ACHN (cell line): ENCODE results near the gene CAPZB.

ENCODE experiments used
- DNase-seq: peaks from one replicate; pipeline ENCODE4 v3.0.0-alpha.2; 2015
- in situ Hi-C: cut with HindIII; loops from 2 replicates; pipeline ENCODE4 v1.10.0; 2017; ENCODE audit warnings: low sequenced_read_pairs, low pct_ligation_motif_present, low pct_unique_long_range_greater_than_20kb

CAPZB gene

GRCh38 chr1:19402031-19402813, 83.1 kb downstream of the CAPZB start:
- DNase-seq, result no peak
- in situ Hi-C loops, result no loop called here

GRCh38 chr1:19401535-19401889, 83.8 kb downstream of the CAPZB start:
- DNase-seq, result no peak
- in situ Hi-C loops, result no loop called here

- DNase-seq, result no peak
- in situ Hi-C loops, result no loop called here
These were observed 84.3 kb downstream of the CAPZB start for GRCh38 chr1:19400875-19401534.

GRCh38 chr1:19400192-19400611, 85.1 kb downstream of the CAPZB start:
- in situ Hi-C loops, result no loop called here
- no peak for DNase-seq

- in situ Hi-C loops, result no loop called here
- DNase-seq, result peak; percentile 33
These were observed 87.0 kb downstream of the CAPZB start for GRCh38 chr1:19398309-19398760.

- no peak for DNase-seq
- in situ Hi-C loops, result no loop called here
These were observed 88.0 kb downstream of the CAPZB start for GRCh38 chr1:19397217-19397945.

- in situ Hi-C loops, result no loop called here
- DNase-seq, result no peak
These were observed 89.1 kb downstream of the CAPZB start for GRCh38 chr1:19396280-19396679.

GRCh38 chr1:19395678-19396192, 89.6 kb downstream of the CAPZB start:
- DNase-seq, result no peak
- in situ Hi-C loops, result no loop called here

- no peak for DNase-seq
- in situ Hi-C loops, result no loop called here
These were observed 92.3 kb downstream of the CAPZB start for GRCh38 chr1:19393046-19393445.

GRCh38 chr1:19392221-19392620, 93.1 kb downstream of the CAPZB start:
- in situ Hi-C loops, result no loop called here
- DNase-seq, result no peak

- in situ Hi-C loops, result no loop called here
- no peak for DNase-seq
These were observed 93.8 kb downstream of the CAPZB start for GRCh38 chr1:19391596-19391981.

- DNase-seq, result peak; percentile 40
- in situ Hi-C loops, result no loop called here
These were observed 94.3 kb downstream of the CAPZB start for GRCh38 chr1:19390901-19391595.

- no peak for DNase-seq
- in situ Hi-C loops, result no loop called here
These were observed 95.0 kb downstream of the CAPZB start for GRCh38 chr1:19390166-19390850.

GRCh38 chr1:19388980-19389379, 96.4 kb downstream of the CAPZB start:
- DNase-seq, result no peak
- in situ Hi-C loops, result no loop called here

- no peak for DNase-seq
- in situ Hi-C loops, result no loop called here
These were observed 98.3 kb downstream of the CAPZB start for GRCh38 chr1:19387045-19387467.

GRCh38 chr1:19385869-19386591, 99.3 kb downstream of the CAPZB start:
- DNase-seq, result no peak
- in situ Hi-C loops, result no loop called here

GRCh38 chr1:19385221-19385620, 100.1 kb downstream of the CAPZB start:
- no peak for DNase-seq
- in situ Hi-C loops, result no loop called here

- DNase-seq, result no peak
- in situ Hi-C loops, result no loop called here
These were observed 100.6 kb downstream of the CAPZB start for GRCh38 chr1:19384772-19385187.
